ENCODE measurements around the gene EVC2.

The EVC2 gene

DNA sequence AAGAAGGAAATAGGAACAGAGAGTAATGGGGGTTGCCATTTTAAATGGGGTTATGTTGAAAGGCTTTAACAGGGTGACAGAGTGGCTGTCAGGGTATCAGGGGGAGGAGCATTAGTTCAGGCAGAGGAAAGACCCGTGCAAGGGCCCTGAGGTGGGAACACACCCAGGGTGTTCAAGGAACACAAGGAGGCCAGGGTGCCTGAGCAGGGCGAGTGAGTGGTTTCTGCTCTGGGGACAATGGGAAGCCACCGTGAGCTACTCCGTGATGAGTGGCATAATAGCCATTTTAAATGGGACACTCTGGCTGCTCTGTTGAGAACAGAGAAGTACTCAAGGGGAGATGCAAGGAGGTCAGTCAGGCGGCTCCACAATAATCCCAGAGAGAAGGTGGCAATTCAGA, 4.5 kb downstream of the EVC2 start:
- H3K4me3 ChIP-seq (ENCODE audit: low read length), result no peak overlapping the region
- DNase-seq (ENCODE audit: low read depth, low spot score), result no peak
- H3K4me1 ChIP-seq (ENCODE audit: control insufficient read depth, insufficient read depth, low read length), result 0 out of 2 replicates have a peak, but pooled peaks cover 2% of the 10 kb centered on the region
- H3K27me3 ChIP-seq (ENCODE audit: control insufficient read depth, insufficient read depth, low read length), result no peaks in the 10 kb centered on the region; the same call in 1 of the 2 replicates
- no peaks in the 10 kb centered on the region; the same call in 1 of the 2 replicates for H3K36me3 ChIP-seq (ENCODE audit: control insufficient read depth, insufficient read depth, low read length)
- no CpG with 5 or more reads among the region's 5 CpGs for WGBS (ENCODE audit: insufficient coverage, insufficient read length)
- H3K9me3 ChIP-seq (ENCODE audit: control insufficient read depth, insufficient read depth, low read length), result no peaks in the 10 kb centered on the region
- H3K27ac ChIP-seq (ENCODE audit: low read length), result no peak overlapping the region

DNA sequence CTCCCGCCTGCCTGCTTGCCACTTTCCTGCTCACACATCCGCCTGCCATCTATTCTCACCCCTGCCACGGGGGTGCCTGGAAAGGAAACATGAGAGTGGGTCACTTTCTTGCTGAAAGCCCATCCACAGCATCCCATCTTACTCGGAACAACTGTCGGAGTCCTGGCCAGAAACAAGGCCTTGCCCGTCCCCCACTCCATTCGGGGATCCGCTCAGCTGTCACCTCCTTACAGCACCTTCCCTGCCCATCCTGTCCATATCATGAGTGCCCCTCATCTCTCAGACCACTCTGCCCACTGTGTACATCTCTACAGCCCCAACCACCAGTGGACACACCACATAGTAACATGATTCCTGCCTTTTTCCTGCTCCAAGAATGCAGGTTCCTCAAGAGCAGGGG, 6.4 kb downstream of the EVC2 start:
- no peak overlapping the region for H3K27ac ChIP-seq (ENCODE audit: low read length)
- no peak for DNase-seq (ENCODE audit: low read depth, low spot score)
- H3K4me1 ChIP-seq (ENCODE audit: control insufficient read depth, insufficient read depth, low read length), result no peaks in the 10 kb centered on the region
- WGBS (ENCODE audit: insufficient coverage, insufficient read length), result no CpG with 5 or more reads among the region's 8 CpGs
- H3K36me3 ChIP-seq (ENCODE audit: control insufficient read depth, insufficient read depth, low read length), result no peaks in the 10 kb centered on the region; the same call in 1 of the 2 replicates
- no peaks in the 10 kb centered on the region; the same call in 1 of the 2 replicates for H3K27me3 ChIP-seq (ENCODE audit: control insufficient read depth, insufficient read depth, low read length)
- H3K9me3 ChIP-seq (ENCODE audit: control insufficient read depth, insufficient read depth, low read length), result no peaks in the 10 kb centered on the region
- no peak overlapping the region for H3K4me3 ChIP-seq (ENCODE audit: low read length)

DNA sequence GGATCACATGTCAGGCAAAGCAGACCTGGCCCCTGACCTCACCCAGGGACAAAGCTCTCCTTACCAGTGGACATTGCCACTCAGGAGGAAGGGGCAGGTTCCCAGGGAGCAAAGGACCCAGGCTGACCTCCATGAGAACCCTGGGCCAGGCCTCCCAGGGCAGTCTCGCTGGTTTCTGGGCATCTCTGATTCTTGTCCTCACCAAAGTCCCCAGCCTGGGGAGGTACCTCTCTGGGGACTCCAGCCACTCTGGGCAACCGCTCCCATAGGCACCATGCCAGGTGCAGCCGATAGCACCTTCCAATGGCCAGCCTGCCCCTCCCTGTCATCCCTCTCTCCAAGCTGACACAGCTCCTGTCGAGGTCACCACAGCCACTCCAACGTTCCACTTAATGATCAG, 7.9 kb downstream of the EVC2 start:
- no peak overlapping the region for H3K27ac ChIP-seq (ENCODE audit: low read length)
- no peak for DNase-seq (ENCODE audit: low read depth, low spot score)
- no CpG with 5 or more reads among the region's 5 CpGs for WGBS (ENCODE audit: insufficient coverage, insufficient read length)
- no peaks in the 10 kb centered on the region; the same call in 1 of the 2 replicates for H3K36me3 ChIP-seq (ENCODE audit: control insufficient read depth, insufficient read depth, low read length)
- no peak overlapping the region for H3K4me3 ChIP-seq (ENCODE audit: low read length)
- H3K27me3 ChIP-seq (ENCODE audit: control insufficient read depth, insufficient read depth, low read length), result no peaks in the 10 kb centered on the region; the same call in 1 of the 2 replicates
- H3K9me3 ChIP-seq (ENCODE audit: control insufficient read depth, insufficient read depth, low read length), result no peaks in the 10 kb centered on the region
- no peaks in the 10 kb centered on the region for H3K4me1 ChIP-seq (ENCODE audit: control insufficient read depth, insufficient read depth, low read length)

DNA sequence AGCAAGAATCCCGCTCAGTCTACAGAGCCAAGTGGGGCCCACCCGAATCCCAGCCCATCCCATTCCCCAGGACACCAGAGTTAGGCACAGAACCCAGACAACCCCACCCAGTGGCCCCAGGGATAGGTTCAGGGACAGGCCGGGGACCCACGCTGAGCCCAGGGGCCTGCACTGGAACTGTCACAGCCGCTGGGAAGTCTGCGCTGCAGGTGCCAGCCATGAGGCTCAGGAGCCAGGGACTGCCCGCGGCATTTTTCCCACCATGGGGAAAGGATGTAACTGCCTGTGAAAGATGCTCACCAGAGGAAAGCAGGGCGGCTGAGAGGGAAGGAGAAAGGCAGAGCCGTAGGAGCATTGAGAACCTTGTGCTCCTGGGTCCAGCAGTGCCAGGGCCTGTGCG, 12.0 kb downstream of the EVC2 start:
- Histone ChIP-seq H3K36me3 (ENCODE audit: control insufficient read depth, insufficient read depth, low read length) (peaks cover 2% of the 10 kb centered on the region; the same call in 1 of the 2 replicates), H3K4me3 (ENCODE audit: low read length) (no peak overlapping the region), H3K27ac (ENCODE audit: low read length) (no peak overlapping the region), H3K9me3 (ENCODE audit: control insufficient read depth, insufficient read depth, low read length) (no peaks in the 10 kb centered on the region), H3K4me1 (ENCODE audit: control insufficient read depth, insufficient read depth, low read length) (no peaks in the 10 kb centered on the region), H3K27me3 (ENCODE audit: control insufficient read depth, insufficient read depth, low read length) (no peaks in the 10 kb centered on the region; the same call in 1 of the 2 replicates)
- no CpG with 5 or more reads among the region's 11 CpGs for WGBS (ENCODE audit: insufficient coverage, insufficient read length)
- DNase-seq (ENCODE audit: low read depth, low spot score), result no peak

DNA sequence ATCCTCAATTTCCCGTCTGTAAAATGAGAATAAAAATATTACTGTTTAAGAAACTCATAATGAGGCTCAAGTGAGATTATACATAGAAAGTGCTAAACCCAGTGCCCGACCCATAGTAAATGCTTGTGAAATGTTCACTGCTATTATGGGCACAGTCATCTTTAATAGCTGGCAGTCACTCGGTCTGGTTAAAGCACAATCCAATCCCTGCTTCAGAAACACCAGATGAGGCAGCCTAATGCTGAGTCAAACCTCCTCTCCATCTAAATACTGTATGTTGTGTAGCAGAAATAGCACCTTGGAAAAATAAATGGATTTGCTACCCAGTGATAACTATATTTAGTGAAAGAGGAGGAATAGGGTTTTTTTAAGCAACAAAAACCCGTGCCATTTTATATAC, 14.5 kb downstream of the EVC2 start:
- Histone ChIP-seq H3K36me3 (ENCODE audit: control insufficient read depth, insufficient read depth, low read length) (peaks cover 8% of the 10 kb centered on the region; the same call in 1 of the 2 replicates), H3K27ac (ENCODE audit: low read length) (no peak overlapping the region), H3K27me3 (ENCODE audit: control insufficient read depth, insufficient read depth, low read length) (no peaks in the 10 kb centered on the region), H3K4me1 (ENCODE audit: control insufficient read depth, insufficient read depth, low read length) (no peaks in the 10 kb centered on the region), H3K4me3 (ENCODE audit: low read length) (no peak overlapping the region), H3K9me3 (ENCODE audit: control insufficient read depth, insufficient read depth, low read length) (no peaks in the 10 kb centered on the region)
- WGBS (ENCODE audit: insufficient coverage, insufficient read length), result no CpG with 5 or more reads among the region's 4 CpGs
- no peak for DNase-seq (ENCODE audit: low read depth, low spot score)

DNA sequence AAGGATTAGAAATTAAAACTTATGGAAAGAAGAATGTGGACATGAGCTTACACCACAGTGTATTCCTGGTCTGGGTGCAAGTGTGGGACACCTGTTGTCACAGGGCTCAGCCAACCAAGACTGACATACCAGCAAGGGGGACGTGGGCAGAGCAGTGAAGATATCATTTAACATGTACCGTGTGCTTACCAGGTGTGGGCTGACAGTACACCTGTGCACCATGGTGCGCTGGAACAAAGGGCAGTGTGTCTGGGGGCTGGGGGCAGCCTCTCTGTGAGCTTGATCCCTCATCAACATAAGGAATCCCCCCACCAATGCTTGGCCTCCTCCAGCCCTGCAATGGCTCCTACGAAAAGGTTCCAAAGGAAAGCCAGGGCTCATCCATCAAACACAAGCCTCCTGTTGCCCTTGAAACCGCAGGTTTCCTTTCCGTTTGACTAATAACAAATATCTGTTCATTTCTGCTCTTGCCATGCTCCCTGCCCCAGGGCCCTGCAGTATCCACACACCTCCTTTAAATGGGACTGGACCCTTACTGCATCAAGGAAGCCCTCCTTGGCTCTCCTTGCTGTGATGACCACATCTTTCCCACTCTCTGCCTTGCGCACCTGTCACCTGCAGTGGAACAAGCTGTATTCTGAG, 16.7 kb downstream of the EVC2 start:
- WGBS (ENCODE audit: insufficient coverage, insufficient read length), result no CpG with 5 or more reads among the region's 7 CpGs
- Histone ChIP-seq H3K36me3 (ENCODE audit: control insufficient read depth, insufficient read depth, low read length) (peaks cover 10% of the 10 kb centered on the region; the same call in 1 of the 2 replicates), H3K9me3 (ENCODE audit: control insufficient read depth, insufficient read depth, low read length) (no peaks in the 10 kb centered on the region), H3K27ac (ENCODE audit: low read length) (no peak overlapping the region), H3K4me1 (ENCODE audit: control insufficient read depth, insufficient read depth, low read length) (no peaks in the 10 kb centered on the region), H3K4me3 (ENCODE audit: low read length) (no peak overlapping the region), H3K27me3 (ENCODE audit: control insufficient read depth, insufficient read depth, low read length) (no peaks in the 10 kb centered on the region)
- no peak for DNase-seq (ENCODE audit: low read depth, low spot score)

DNA sequence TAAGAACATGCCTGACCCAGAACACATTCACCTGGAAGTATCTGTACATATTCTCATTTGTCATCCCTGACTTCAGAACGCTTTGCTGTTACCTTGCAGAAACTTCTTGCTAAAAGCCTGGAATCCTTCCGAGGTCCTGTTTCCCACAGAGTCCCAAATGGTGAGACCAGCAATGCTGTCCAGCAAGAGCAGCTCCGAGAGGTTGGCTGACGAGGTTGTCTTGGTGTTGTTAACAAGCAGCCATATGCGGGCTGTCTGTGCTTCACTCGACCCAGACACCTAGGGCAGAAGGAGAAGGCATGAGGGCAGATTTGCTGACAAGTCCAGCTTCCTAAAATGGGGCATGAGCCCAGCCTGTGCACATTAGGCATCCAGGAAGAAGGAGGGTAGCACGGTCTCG, 19.3 kb downstream of the EVC2 start:
- peaks cover 17% of the 10 kb centered on the region for H3K36me3 ChIP-seq (ENCODE audit: control insufficient read depth, insufficient read depth, low read length)
- H3K27ac ChIP-seq (ENCODE audit: low read length), result no peak overlapping the region
- H3K27me3 ChIP-seq (ENCODE audit: control insufficient read depth, insufficient read depth, low read length), result no peaks in the 10 kb centered on the region
- DNase-seq (ENCODE audit: low read depth, low spot score), result no peak
- H3K4me3 ChIP-seq (ENCODE audit: low read length), result no peak overlapping the region
- no peaks in the 10 kb centered on the region for H3K9me3 ChIP-seq (ENCODE audit: control insufficient read depth, insufficient read depth, low read length)
- WGBS (ENCODE audit: insufficient coverage, insufficient read length), result no CpG with 5 or more reads among the region's 8 CpGs
- H3K4me1 ChIP-seq (ENCODE audit: control insufficient read depth, insufficient read depth, low read length), result no peaks in the 10 kb centered on the region

DNA sequence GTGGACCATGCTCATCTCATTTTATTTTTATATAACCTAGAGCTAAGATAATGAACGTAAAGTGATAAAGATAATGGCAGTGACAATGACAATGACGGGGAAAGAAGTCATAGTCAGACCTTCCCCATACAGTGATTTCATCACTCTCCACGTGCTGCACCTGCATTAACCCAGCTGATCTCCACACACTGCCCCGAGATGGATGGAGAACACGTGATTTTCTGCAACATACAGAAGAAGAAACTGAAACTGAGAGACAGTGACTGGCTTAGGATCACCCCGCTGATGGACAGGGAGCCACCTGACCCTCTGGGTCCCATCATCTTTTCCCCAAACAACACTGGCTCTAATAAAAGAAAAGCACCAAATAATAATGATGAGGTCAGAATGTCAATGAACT, 22.0 kb downstream of the EVC2 start:
- Histone ChIP-seq H3K27me3 (ENCODE audit: control insufficient read depth, insufficient read depth, low read length) (no peaks in the 10 kb centered on the region), H3K27ac (ENCODE audit: low read length) (no peak overlapping the region), H3K4me1 (ENCODE audit: control insufficient read depth, insufficient read depth, low read length) (no peaks in the 10 kb centered on the region), H3K4me3 (ENCODE audit: low read length) (no peak overlapping the region), H3K9me3 (ENCODE audit: control insufficient read depth, insufficient read depth, low read length) (no peaks in the 10 kb centered on the region), H3K36me3 (ENCODE audit: control insufficient read depth, insufficient read depth, low read length) (peaks cover 15% of the 10 kb centered on the region)
- no peak for DNase-seq (ENCODE audit: low read depth, low spot score)
- no CpG with 5 or more reads among the region's 6 CpGs for WGBS (ENCODE audit: insufficient coverage, insufficient read length)

DNA sequence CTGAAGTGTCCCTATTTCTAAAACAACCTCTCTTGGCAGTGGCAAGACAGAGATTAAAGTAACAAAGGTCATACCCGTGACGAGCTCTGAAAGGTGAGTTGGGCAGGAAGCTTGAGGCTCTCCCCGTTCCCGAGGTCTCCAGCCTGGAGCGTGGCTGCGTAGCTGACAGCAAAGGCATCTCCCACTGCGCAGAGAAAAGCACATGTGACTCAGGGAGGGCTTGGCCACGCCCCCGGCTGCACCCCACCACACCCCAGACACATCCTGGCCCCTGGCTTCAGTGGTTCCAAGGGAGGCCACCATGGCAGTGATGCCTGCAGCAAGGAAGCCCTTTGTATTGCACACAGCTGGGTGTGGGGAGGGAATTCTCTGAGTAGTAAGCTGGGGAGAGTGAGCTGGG, 23.1 kb downstream of the EVC2 start:
- Histone ChIP-seq H3K27me3 (ENCODE audit: control insufficient read depth, insufficient read depth, low read length) (no peaks in the 10 kb centered on the region), H3K9me3 (ENCODE audit: control insufficient read depth, insufficient read depth, low read length) (no peaks in the 10 kb centered on the region), H3K4me3 (ENCODE audit: low read length) (no peak overlapping the region), H3K27ac (ENCODE audit: low read length) (no peak overlapping the region), H3K4me1 (ENCODE audit: control insufficient read depth, insufficient read depth, low read length) (no peaks in the 10 kb centered on the region), H3K36me3 (ENCODE audit: control insufficient read depth, insufficient read depth, low read length) (peaks cover 19% of the 10 kb centered on the region)
- no peak for DNase-seq (ENCODE audit: low read depth, low spot score)
- WGBS (ENCODE audit: insufficient coverage, insufficient read length), result no CpG with 5 or more reads among the region's 9 CpGs

DNA sequence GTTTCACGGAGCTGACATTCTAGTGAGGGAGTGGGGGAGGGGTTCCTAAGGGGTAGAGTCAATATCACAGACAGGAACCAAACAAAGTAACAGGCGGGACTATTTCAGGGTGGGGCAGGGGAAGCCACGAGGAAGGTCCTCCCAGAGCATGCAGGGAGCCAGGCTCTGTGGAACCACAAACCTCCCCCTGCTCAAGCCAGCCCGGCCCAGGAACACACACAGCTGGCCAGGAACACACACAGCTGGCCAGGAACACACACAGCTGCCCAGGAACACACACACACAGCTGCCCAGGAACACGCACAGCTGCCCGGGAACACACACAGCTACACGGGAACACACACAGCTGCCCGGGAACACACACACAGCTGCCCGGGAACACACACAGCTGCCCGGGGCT, 24.8 kb downstream of the EVC2 start:
- no peaks in the 10 kb centered on the region for H3K9me3 ChIP-seq (ENCODE audit: control insufficient read depth, insufficient read depth, low read length)
- H3K4me3 ChIP-seq (ENCODE audit: low read length), result no peak overlapping the region
- H3K4me1 ChIP-seq (ENCODE audit: control insufficient read depth, insufficient read depth, low read length), result no peaks in the 10 kb centered on the region
- no CpG with 5 or more reads among the region's 10 CpGs for WGBS (ENCODE audit: insufficient coverage, insufficient read length)
- H3K27me3 ChIP-seq (ENCODE audit: control insufficient read depth, insufficient read depth, low read length), result no peaks in the 10 kb centered on the region
- H3K36me3 ChIP-seq (ENCODE audit: control insufficient read depth, insufficient read depth, low read length), result peaks cover 12% of the 10 kb centered on the region
- no peak for DNase-seq (ENCODE audit: low read depth, low spot score)
- no peak overlapping the region for H3K27ac ChIP-seq (ENCODE audit: low read length)

DNA sequence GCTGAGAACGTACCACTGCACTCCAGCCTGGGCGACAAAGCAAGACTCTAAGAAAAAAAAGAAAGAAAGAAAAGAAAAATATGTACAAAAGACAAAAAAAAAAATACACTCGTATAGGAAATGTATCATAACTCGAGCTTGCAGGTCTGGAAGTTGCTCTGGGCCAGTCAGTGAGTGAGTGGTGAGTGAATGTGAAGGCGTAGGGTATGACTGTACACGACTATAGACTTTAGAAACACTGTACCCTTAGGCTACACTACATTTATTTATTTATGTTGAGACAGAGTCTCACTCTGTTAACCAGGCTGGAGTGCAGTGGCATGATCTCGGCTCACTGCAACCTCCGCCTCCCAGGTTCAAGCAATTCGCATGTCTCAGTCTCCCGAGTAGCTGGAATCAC, 29.4 kb downstream of the EVC2 start:
- H3K36me3 ChIP-seq (ENCODE audit: control insufficient read depth, insufficient read depth, low read length), result peaks cover 4% of the 10 kb centered on the region; the same call in 1 of the 2 replicates
- H3K27ac ChIP-seq (ENCODE audit: low read length), result no peak overlapping the region
- H3K9me3 ChIP-seq (ENCODE audit: control insufficient read depth, insufficient read depth, low read length), result no peaks in the 10 kb centered on the region
- no CpG with 5 or more reads among the region's 10 CpGs for WGBS (ENCODE audit: insufficient coverage, insufficient read length)
- no peaks in the 10 kb centered on the region for H3K27me3 ChIP-seq (ENCODE audit: control insufficient read depth, insufficient read depth, low read length)
- no peak overlapping the region for H3K4me3 ChIP-seq (ENCODE audit: low read length)
- no peak for DNase-seq (ENCODE audit: low read depth, low spot score)
- H3K4me1 ChIP-seq (ENCODE audit: control insufficient read depth, insufficient read depth, low read length), result no peaks in the 10 kb centered on the region
